Panc1 (cell line): ENCODE measurements around the gene CFC1B.
"Not testable (repeated sequence)": the region's sequence is repeated elsewhere in the genome, so short reads cannot be mapped to it uniquely, and the experiment has no call there.

Source experiments
- POLR2AphosphoS5 ChIP-seq: IDR thresholded peaks from 2 replicates; pipeline ENCODE4 v1.6.1; 2012; ENCODE audit warnings: mild to moderate bottlenecking, low read depth, low read length, moderate library complexity
- TCF7L2 ChIP-seq: IDR thresholded peaks from 2 replicates; pipeline ENCODE4 v1.6.1; 2011; ENCODE audit warnings: mild to moderate bottlenecking, low read depth, low read length, inconsistent platforms
- TF ChIP-seq, protein P1 (sequence below): fragments of 450-650 bp; IDR thresholded peaks from 2 replicates; pipeline ENCODE4 v1.5.1; 2017; ENCODE audit warnings: mild to moderate bottlenecking

- TF ChIP-seq POLR2AphosphoS5, TCF7L2: not testable (repeated sequence)
- TF ChIP-seq, protein P1, sequence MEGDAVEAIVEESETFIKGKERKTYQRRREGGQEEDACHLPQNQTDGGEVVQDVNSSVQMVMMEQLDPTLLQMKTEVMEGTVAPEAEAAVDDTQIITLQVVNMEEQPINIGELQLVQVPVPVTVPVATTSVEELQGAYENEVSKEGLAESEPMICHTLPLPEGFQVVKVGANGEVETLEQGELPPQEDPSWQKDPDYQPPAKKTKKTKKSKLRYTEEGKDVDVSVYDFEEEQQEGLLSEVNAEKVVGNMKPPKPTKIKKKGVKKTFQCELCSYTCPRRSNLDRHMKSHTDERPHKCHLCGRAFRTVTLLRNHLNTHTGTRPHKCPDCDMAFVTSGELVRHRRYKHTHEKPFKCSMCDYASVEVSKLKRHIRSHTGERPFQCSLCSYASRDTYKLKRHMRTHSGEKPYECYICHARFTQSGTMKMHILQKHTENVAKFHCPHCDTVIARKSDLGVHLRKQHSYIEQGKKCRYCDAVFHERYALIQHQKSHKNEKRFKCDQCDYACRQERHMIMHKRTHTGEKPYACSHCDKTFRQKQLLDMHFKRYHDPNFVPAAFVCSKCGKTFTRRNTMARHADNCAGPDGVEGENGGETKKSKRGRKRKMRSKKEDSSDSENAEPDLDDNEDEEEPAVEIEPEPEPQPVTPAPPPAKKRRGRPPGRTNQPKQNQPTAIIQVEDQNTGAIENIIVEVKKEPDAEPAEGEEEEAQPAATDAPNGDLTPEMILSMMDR = not testable (repeated sequence)
Observed at GRCh38 chr2:130527365-130527967, 6.4 kb downstream of the CFC1B start.
